A549 (cell line): ENCODE results near the gene PARP2. TPM values are rescaled to one million over a fixed set of nuclear protein-coding genes. Genes with fewer than 3 reads are reported as not detected.

Experiments
- ATAC-seq, 2 experiments: fragments of 200-7000 bp in 1 of 2; fragments of >200 bp in 1 of 2; cut with Nextera tagmentation in 1 of 2; cut with Tn5 transposase in 1 of 2; 3 replicates each; pipeline versions ENCODE4 v1.8.0 to v1.9.1; 2018 to 2020; ENCODE audit warnings: mild to moderate bottlenecking in 1 of 2, moderate library complexity in 1 of 2
- CTCF ChIA-PET: fragments of 300-600 bp; sonication (Branson Sonifier 250); formaldehyde crosslinking; extraction: SDS; loops from one replicate; lab custom pipeline; 2021; ENCODE audit warnings: antibody characterized with exemption, inconsistent platforms; lab: Yijun Ruan, JAX
- POLR2A ChIA-PET: fragments of 350-600 bp; formaldehyde crosslinking; extraction: SDS; loops from one replicate; lab custom pipeline; 2021; ENCODE audit warnings: antibody characterized with exemption, inconsistent platforms; lab: Yijun Ruan, JAX
- DNase-seq, 2 experiments: peaks; one replicate each; pipeline versions ENCODE4 v3.0.0 to v3.0.0-alpha.2; 2011 to 2016; ENCODE audit warnings: low read depth in 1 of 2, low spot score in 1 of 2
- FAIRE-seq: peaks from 2 replicates; lab custom pipeline; 2011; peaks lifted over from hg19 to GRCh38; lab: Jason Lieb, UNC
- H3K27ac ChIP-seq, 2 experiments: fragments of >200 bp; sonication (Bioruptor Twin); formaldehyde crosslinking; 3 replicates each; pipeline ENCODE4 v1.5.1; 2016 to 2017
- H3K4me1 ChIP-seq: fragments of >200 bp; sonication (Bioruptor Twin); formaldehyde crosslinking; 3 replicates; pipeline ENCODE4 v1.6.1; 2016
- H3K4me2 ChIP-seq: fragments of >200 bp; sonication (Bioruptor Twin); formaldehyde crosslinking; 3 replicates; pipeline ENCODE4 v1.6.1; 2016
- H3K4me3 ChIP-seq: fragments of >200 bp; sonication (Bioruptor Twin); formaldehyde crosslinking; 3 replicates; pipeline ENCODE4 v1.5.1; 2016
- H3K9me3 ChIP-seq: fragments of >200 bp; sonication (Bioruptor Twin); formaldehyde crosslinking; 3 replicates; pipeline ENCODE4 v1.6.1; 2016
- ATOH8 ChIP-seq: fragments of 250-450 bp; sonication (Bioruptor Pico); IDR thresholded peaks from 2 replicates; pipeline ENCODE4 v1.5.0; 2020; ENCODE audit warnings: low read depth, mild to moderate bottlenecking, moderate library complexity
- CBX2 ChIP-seq: fragments of 200-600 bp; sonication (generic); IDR thresholded peaks from 2 replicates; pipeline ENCODE4 v1.6.1; 2016; ENCODE audit warnings: low read depth, mild to moderate bottlenecking, borderline replicate concordance
- CBX8 ChIP-seq: fragments of 200-600 bp; sonication (generic); IDR thresholded peaks from 2 replicates; pipeline ENCODE4 v1.6.1; 2016
- CEBPB ChIP-seq, 2 experiments: fragments of >200 bp in 1 of 2; sonication (Bioruptor Twin) in 1 of 2; formaldehyde crosslinking in 1 of 2; IDR thresholded peaks; 2 replicates each; pipeline ENCODE4 v1.6.1; 2012 to 2016
- E2F6 ChIP-seq: IDR thresholded peaks from 2 replicates; pipeline ENCODE4 v1.6.1; 2012; ENCODE audit warnings: low read depth, borderline replicate concordance
- EHMT2 ChIP-seq: fragments of 200-600 bp; sonication (generic); IDR thresholded peaks from 2 replicates; pipeline ENCODE4 v1.6.1; 2016; ENCODE audit warnings: antibody characterized with exemption, low read depth, mild to moderate bottlenecking, moderate library complexity
- EP300 ChIP-seq, 2 experiments: fragments of >200 bp; sonication (Bioruptor Twin); formaldehyde crosslinking; IDR thresholded peaks; 2 replicates in 1 of 2; 3 replicates in 1 of 2; pipeline ENCODE4 v1.6.1; 2016 to 2017
- ESRRA ChIP-seq: fragments of 150-350 bp; IDR thresholded peaks from 2 replicates; pipeline ENCODE4 v1.6.1; 2014; ENCODE audit warnings: mild to moderate bottlenecking, low read length, borderline replicate concordance
- FOSB ChIP-seq: fragments of 250-450 bp; sonication (Bioruptor Pico); IDR thresholded peaks from 2 replicates; pipeline ENCODE4 v1.5.0; 2020; ENCODE audit warnings: mild to moderate bottlenecking, moderate library complexity
- FOXS1 ChIP-seq: fragments of 250-450 bp; sonication (Bioruptor Pico); IDR thresholded peaks from 2 replicates; pipeline ENCODE4 v1.5.0; 2020; ENCODE audit warnings: mild to moderate bottlenecking, moderate library complexity
- HDAC2 ChIP-seq: fragments of 200-600 bp; sonication (generic); IDR thresholded peaks from 2 replicates; pipeline ENCODE4 v1.6.1; 2016
- HEYL ChIP-seq: fragments of 250-450 bp; sonication (Bioruptor Pico); IDR thresholded peaks from 2 replicates; pipeline ENCODE4 v1.8.0; 2021; ENCODE audit warnings: mild to moderate bottlenecking, moderate library complexity
- HOXB13 ChIP-seq: fragments of 250-450 bp; sonication (Bioruptor Pico); IDR thresholded peaks from 2 replicates; pipeline ENCODE4 v1.5.0; 2020; ENCODE audit warnings: low read depth, mild to moderate bottlenecking, moderate library complexity
- JUNB ChIP-seq: fragments of >200 bp; sonication (Bioruptor Twin); formaldehyde crosslinking; IDR thresholded peaks from 2 replicates; pipeline ENCODE4 v1.6.1; 2016
- KDM1A ChIP-seq: fragments of 200-600 bp; sonication (generic); IDR thresholded peaks from 2 replicates; pipeline ENCODE4 v1.6.1; 2016; ENCODE audit warnings: low read depth, mild to moderate bottlenecking
- MAZ ChIP-seq: fragments of 150-350 bp; IDR thresholded peaks from 2 replicates; pipeline ENCODE4 v1.6.1; 2014; ENCODE audit warnings: antibody characterized with exemption, low read depth, low read length, borderline replicate concordance
- MYC ChIP-seq: IDR thresholded peaks from 2 replicates; pipeline ENCODE4 v1.6.1; 2012; ENCODE audit warnings: mild to moderate bottlenecking, inconsistent platforms, low read length, improper control_type of control experiment, borderline replicate concordance
- NFE2L2 ChIP-seq: fragments of 150-350 bp; conservative IDR thresholded peaks from 2 replicates; pipeline ENCODE4 v1.6.1; 2014; ENCODE audit warnings: low read length
- NPAS2 ChIP-seq: fragments of 250-450 bp; sonication (Bioruptor Pico); IDR thresholded peaks from 2 replicates; pipeline ENCODE4 v1.8.0; 2022; ENCODE audit warnings: mild to moderate bottlenecking, moderate library complexity, borderline replicate concordance
- POLR2AphosphoS2 ChIP-seq: conservative IDR thresholded peaks from 2 replicates; pipeline ENCODE4 v1.6.1; 2012; ENCODE audit warnings: low read length, improper control_type of control experiment, inconsistent platforms
- RFX5 ChIP-seq: fragments of 450-650 bp; IDR thresholded peaks from 2 replicates; pipeline ENCODE4 v1.7.1; 2014; ENCODE audit warnings: antibody characterized with exemption, mild to moderate bottlenecking, moderate library complexity
- RNF2 ChIP-seq: fragments of 200-600 bp; sonication (generic); IDR thresholded peaks from 2 replicates; pipeline ENCODE4 v1.6.1; 2016; ENCODE audit warnings: low read depth, mild to moderate bottlenecking, antibody characterized with exemption, moderate library complexity, borderline replicate concordance
- SMC3 ChIP-seq: fragments of >200 bp; sonication (Bioruptor Twin); formaldehyde crosslinking; IDR thresholded peaks from 3 replicates; pipeline ENCODE4 v1.6.1; 2018; ENCODE audit warnings: inconsistent platforms
- TP53 ChIP-seq: fragments of 250-450 bp; sonication (Bioruptor Pico); IDR thresholded peaks from 2 replicates; pipeline ENCODE4 v1.5.0; 2021; ENCODE audit warnings: mild to moderate bottlenecking, moderate library complexity
- ZC3H11A ChIP-seq: fragments of 450-650 bp; IDR thresholded peaks from 2 replicates; pipeline ENCODE4 v1.6.1; 2014; ENCODE audit warnings: antibody characterized with exemption, mild to moderate bottlenecking
- ZFP36 ChIP-seq: fragments of 450-650 bp; IDR thresholded peaks from 2 replicates; pipeline ENCODE4 v1.6.1; 2014; ENCODE audit warnings: borderline replicate concordance; ENCODE audit not compliant: partially characterized antibody
- ZSCAN20 ChIP-seq: fragments of 250-450 bp; sonication (Bioruptor Pico); IDR thresholded peaks from 2 replicates; pipeline ENCODE4 v1.8.0; 2022; ENCODE audit warnings: mild to moderate bottlenecking, moderate library complexity
- WGBS: methylation state at CpG from one replicate; pipeline ENCODE4 v1.1.6; 2017; ENCODE audit errors: missing lambda C conversion rate; 5-methylcytosine and 5-hydroxymethylcytosine counted together
- polyA plus RNA-seq, 4 experiments: library from polyadenylated mRNA; depleted of rRNA in 3 of 4; stranded (reverse); fragments of >200 nt; fragmentation: RNase III in 1 of 4; extraction: RNeasy Plus Mini Kit Qiagen cat#74134 plus additional on column Dnase treatment in 1 of 4; gene quantifications; 2 replicates in 3 of 4; 3 replicates in 1 of 4; pipeline ENCODE4 v1.2.3, GENCODE V29; 2011 to 2017
- TF ChIP-seq, protein P1 (sequence below): IDR thresholded peaks from 2 replicates; pipeline ENCODE4 v1.6.1; 2012
- TF ChIP-seq, protein P2 (sequence below): fragments of 200-600 bp; sonication (generic); IDR thresholded peaks from 2 replicates; pipeline ENCODE4 v1.6.1; 2016; ENCODE audit warnings: antibody characterized with exemption, mild to moderate bottlenecking, moderate library complexity

The PARP2 gene
- polyA plus RNA-seq, 2 of the 4 experiments (the other 2 are of a cell fraction), result 42.3 to 43.4 TPM

DNA sequence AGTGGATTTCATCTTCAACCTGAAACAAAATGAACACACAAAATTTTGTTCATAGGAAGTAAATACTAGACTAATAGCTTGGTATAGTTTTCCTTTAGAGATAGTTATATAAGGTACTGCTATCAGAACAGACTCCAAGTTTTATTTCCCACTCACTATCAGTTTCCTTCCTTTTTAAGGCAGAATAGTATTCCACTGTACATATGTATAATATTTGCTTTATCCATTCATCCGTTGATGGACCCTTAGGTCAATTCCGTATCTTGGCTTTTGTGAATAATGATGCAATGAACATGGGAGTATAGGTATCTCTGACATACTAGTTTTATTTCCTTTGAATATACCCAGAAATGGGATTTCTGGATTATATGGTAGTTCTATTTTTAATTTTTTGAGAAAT lies 14.1 kb upstream of the PARP2 start:
- DNase-seq, result no peak
- H3K4me1 ChIP-seq, result peaks cover 42% of the 10 kb centered on the region
- no peak for TF ChIP-seq FOSB (CRISPR knock-in tag)
- no peak for TF ChIP-seq EHMT2
- no peak for TF ChIP-seq HEYL (CRISPR knock-in tag)
- no peak for TF ChIP-seq RNF2
- TF ChIP-seq KDM1A, result no peak
- TF ChIP-seq ATOH8, result no peak
- TF ChIP-seq MYC, result no peak
- no peak for TF ChIP-seq CBX8
- TF ChIP-seq ZFP36, result no peak
- TF ChIP-seq ESRRA, result no peak
- TF ChIP-seq RFX5, result no peak
- no peak for TF ChIP-seq E2F6
- TF ChIP-seq HDAC2, result no peak
- no peak for TF ChIP-seq CEBPB (IDR thresholded peaks at IDR 0.05)
- no peak for TF ChIP-seq ZC3H11A
- no peak for TF ChIP-seq NFE2L2
- TF ChIP-seq FOXS1 (CRISPR knock-in tag), result no peak
- TF ChIP-seq, all 56 proteins: peak for 0
- Histone ChIP-seq H3K4me3 (no peak overlapping the region), H3K27ac (no peak overlapping the region), H3K4me2 (no peak overlapping the region), H3K9me3 (no peaks in the 10 kb centered on the region)
- ChIA-PET POLR2A (no interaction called here), CTCF (interaction anchor here (0.6 to 5.8 kb wide), 6 partner anchors 14 to 279 kb away, joined by 3 to 37 read pairs (median 4); partner anchors contain the start of genes PARP2 and PIP4P1)
- WGBS, result 91% methylated on average over 2 of the region's 2 CpGs
- no peak for FAIRE-seq
- ATAC-seq, result no peak

DNA sequence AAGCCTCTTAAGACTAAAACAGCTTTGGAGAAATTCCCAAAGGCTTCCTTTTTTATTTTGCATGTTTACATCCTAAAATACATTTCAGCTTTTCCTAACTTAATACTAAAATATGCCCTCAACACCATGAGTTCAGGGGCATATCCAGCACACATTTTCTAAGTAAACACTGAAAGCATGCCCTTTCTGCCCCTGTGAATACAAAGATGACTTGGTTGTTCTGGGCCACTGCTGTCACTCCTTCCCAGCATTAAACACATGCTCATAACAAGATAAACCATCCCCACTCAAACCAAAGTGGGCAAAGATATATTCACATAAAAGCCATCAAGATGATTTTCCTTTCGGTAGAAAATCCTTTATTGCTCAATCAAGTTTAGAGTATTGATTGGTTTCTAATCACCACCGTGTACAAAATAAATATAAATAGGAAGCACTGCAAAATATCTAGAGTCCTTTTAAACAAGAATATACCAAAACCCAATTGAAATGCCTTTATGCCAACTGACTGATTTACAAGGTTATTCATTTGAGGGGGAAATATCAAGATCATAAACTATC lies 12.3 kb upstream of the PARP2 start:
- no peak for TF ChIP-seq HEYL (CRISPR knock-in tag)
- TF ChIP-seq, protein P1, sequence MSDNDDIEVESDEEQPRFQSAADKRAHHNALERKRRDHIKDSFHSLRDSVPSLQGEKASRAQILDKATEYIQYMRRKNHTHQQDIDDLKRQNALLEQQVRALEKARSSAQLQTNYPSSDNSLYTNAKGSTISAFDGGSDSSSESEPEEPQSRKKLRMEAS, result no peak
- TF ChIP-seq EP300 (IDR thresholded peaks at IDR 0.05), result no peak
- no peak for TF ChIP-seq SMC3
- no peak for TF ChIP-seq MAZ
- no peak for TF ChIP-seq CBX2
- TF ChIP-seq ZSCAN20 (CRISPR knock-in tag), result no peak
- no peak for TF ChIP-seq TP53 (CRISPR knock-in tag)
- TF ChIP-seq, protein P2, sequence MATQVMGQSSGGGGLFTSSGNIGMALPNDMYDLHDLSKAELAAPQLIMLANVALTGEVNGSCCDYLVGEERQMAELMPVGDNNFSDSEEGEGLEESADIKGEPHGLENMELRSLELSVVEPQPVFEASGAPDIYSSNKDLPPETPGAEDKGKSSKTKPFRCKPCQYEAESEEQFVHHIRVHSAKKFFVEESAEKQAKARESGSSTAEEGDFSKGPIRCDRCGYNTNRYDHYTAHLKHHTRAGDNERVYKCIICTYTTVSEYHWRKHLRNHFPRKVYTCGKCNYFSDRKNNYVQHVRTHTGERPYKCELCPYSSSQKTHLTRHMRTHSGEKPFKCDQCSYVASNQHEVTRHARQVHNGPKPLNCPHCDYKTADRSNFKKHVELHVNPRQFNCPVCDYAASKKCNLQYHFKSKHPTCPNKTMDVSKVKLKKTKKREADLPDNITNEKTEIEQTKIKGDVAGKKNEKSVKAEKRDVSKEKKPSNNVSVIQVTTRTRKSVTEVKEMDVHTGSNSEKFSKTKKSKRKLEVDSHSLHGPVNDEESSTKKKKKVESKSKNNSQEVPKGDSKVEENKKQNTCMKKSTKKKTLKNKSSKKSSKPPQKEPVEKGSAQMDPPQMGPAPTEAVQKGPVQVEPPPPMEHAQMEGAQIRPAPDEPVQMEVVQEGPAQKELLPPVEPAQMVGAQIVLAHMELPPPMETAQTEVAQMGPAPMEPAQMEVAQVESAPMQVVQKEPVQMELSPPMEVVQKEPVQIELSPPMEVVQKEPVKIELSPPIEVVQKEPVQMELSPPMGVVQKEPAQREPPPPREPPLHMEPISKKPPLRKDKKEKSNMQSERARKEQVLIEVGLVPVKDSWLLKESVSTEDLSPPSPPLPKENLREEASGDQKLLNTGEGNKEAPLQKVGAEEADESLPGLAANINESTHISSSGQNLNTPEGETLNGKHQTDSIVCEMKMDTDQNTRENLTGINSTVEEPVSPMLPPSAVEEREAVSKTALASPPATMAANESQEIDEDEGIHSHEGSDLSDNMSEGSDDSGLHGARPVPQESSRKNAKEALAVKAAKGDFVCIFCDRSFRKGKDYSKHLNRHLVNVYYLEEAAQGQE, result no peak
- no peak for TF ChIP-seq E2F6
- no peak for TF ChIP-seq HOXB13 (CRISPR knock-in tag)
- TF ChIP-seq NPAS2, result no peak
- TF ChIP-seq POLR2AphosphoS2, result no peak
- TF ChIP-seq JUNB, result no peak
- Histone ChIP-seq H3K4me1 (peaks cover 42% of the 10 kb centered on the region), H3K27ac (peak overlapping the region in 1 of 2 experiments; percentile 25; a peak in 2 of 6 replicates), H3K4me3 (peak overlapping the region; percentile 84; the same call in 1 of the 3 replicates), H3K9me3 (no peaks in the 10 kb centered on the region), H3K4me2 (peak overlapping the region; percentile 68)
- WGBS, result 65% methylated on average over 2 of the region's 2 CpGs
- FAIRE-seq (no peak), DNase-seq (no peak), ATAC-seq (no peak)
- POLR2A ChIA-PET, result no interaction called here
- CTCF ChIA-PET, result interaction anchor here (1.3 to 5.8 kb wide), 3 partner anchors 11 to 277 kb away, joined by 4 to 37 read pairs (median 19); partner anchors contain the start of gene PARP2
